Measurements from ENCODE around the gene PAPPA.

Gene PAPPA

DNA sequence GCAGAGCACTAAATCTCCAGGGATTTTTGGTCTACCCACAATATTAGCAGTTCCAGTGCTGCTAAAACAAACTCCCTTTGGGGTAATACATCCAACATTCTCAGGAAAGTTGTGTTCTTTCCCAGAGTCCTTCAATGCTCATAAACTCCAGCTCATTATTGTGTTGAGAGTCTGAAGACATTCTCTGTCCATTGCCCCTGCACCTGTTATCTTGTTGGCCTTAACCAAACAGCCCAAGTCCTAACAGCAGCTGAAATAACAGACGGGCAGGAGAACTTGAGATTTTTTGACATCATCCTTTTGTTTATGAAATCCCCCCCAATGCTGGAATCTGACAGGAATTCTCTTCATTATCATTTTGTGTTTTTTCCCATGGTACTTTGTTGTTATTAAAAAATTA is 110.8 kb downstream of the PAPPA start:
- H3K9me3 ChIP-seq: no peaks in the 10 kb centered on the region
- TF ChIP-seq, protein P1, sequence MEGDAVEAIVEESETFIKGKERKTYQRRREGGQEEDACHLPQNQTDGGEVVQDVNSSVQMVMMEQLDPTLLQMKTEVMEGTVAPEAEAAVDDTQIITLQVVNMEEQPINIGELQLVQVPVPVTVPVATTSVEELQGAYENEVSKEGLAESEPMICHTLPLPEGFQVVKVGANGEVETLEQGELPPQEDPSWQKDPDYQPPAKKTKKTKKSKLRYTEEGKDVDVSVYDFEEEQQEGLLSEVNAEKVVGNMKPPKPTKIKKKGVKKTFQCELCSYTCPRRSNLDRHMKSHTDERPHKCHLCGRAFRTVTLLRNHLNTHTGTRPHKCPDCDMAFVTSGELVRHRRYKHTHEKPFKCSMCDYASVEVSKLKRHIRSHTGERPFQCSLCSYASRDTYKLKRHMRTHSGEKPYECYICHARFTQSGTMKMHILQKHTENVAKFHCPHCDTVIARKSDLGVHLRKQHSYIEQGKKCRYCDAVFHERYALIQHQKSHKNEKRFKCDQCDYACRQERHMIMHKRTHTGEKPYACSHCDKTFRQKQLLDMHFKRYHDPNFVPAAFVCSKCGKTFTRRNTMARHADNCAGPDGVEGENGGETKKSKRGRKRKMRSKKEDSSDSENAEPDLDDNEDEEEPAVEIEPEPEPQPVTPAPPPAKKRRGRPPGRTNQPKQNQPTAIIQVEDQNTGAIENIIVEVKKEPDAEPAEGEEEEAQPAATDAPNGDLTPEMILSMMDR (IDR thresholded peaks at IDR 0.05): no peak
- H3K4me3 ChIP-seq: no peak overlapping the region
- no peak overlapping the region for H3K27ac ChIP-seq
- H3K27me3 ChIP-seq: no peaks in the 10 kb centered on the region
- intact Hi-C loops (cut with DNase I; ENCODE audit: low total_unique reads): no loop called here
- H3K36me3 ChIP-seq: no peaks in the 10 kb centered on the region
- no peaks in the 10 kb centered on the region for H3K4me1 ChIP-seq
- no peak for DNase-seq

DNA sequence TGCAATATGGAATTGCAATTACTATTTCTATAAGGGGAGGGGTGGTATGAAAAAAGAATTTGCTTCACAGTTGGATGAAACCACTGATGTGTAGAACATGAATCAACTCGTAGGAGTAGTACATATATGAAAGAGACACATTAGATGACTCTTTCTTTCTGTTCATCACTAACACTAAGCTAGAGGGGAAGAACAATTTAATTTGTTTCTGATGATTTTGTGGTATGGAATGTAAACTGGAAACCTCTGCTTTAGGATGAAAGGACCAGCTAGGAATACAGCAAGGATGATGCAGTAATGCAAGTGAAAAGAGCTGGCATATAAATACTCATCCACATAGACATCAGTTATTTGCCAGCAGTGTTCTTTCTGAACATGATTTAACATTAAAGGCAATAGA is 113.4 kb downstream of the PAPPA start:
- H3K9me3 ChIP-seq: no peaks in the 10 kb centered on the region
- H3K27me3 ChIP-seq: no peaks in the 10 kb centered on the region
- intact Hi-C loops (cut with DNase I; ENCODE audit: low total_unique reads): no loop called here
- no peak overlapping the region for H3K4me3 ChIP-seq
- DNase-seq: no peak
- no peak overlapping the region for H3K27ac ChIP-seq
- H3K4me1 ChIP-seq: no peaks in the 10 kb centered on the region
- no peaks in the 10 kb centered on the region for H3K36me3 ChIP-seq
- TF ChIP-seq, protein P1 (IDR thresholded peaks at IDR 0.05): no peak

DNA sequence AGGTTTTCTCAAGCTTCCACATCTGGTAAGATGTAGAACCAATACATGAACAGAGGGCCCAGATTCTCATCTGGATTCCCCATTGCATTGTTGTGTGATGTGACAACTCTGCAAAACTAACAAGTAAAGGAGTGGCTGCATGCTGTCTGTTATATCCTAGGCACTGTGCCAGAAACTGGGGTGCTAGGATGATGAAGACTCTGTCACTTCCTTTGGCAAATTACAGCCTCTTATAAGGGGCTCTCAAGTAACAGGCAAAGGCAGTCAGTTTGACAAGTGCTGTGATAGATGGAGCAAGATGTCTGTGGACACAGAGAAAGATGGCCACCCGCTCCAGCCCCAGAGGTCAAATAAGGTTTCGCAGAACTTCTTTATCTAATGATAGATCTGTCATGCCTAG is 115.7 kb downstream of the PAPPA start:
- Histone ChIP-seq H3K27ac (no peak overlapping the region), H3K9me3 (no peaks in the 10 kb centered on the region), H3K36me3 (no peaks in the 10 kb centered on the region), H3K27me3 (no peaks in the 10 kb centered on the region), H3K4me3 (no peak overlapping the region), H3K4me1 (no peaks in the 10 kb centered on the region)
- no peak for DNase-seq
- TF ChIP-seq, protein P1 (IDR thresholded peaks at IDR 0.05): no peak
- intact Hi-C loops (cut with DNase I; ENCODE audit: low total_unique reads): no loop called here

DNA sequence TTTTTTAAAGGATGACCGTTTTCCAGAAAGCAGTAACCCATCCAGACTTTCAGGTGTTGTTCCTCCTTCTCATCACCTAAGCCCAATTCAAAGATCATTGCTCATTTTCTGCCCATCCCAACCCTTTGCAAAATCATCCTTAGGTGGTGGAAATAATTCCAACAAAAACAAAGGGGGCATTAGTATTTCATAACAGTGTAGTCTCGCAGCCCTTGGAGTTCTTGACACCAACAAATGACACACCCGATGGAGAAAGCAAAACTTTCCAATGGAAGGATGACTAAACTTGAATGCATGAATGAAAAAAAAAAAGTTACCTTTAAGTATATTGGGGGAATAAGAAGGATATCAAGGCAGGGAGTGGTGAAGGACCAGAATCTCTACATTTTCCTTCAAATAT is 117.0 kb downstream of the PAPPA start:
- no peaks in the 10 kb centered on the region for H3K27me3 ChIP-seq
- intact Hi-C loops (cut with DNase I; ENCODE audit: low total_unique reads): no loop called here
- no peaks in the 10 kb centered on the region for H3K9me3 ChIP-seq
- TF ChIP-seq, protein P1 (IDR thresholded peaks at IDR 0.05): no peak
- DNase-seq: no peak
- H3K36me3 ChIP-seq: no peaks in the 10 kb centered on the region
- H3K4me1 ChIP-seq: no peaks in the 10 kb centered on the region
- H3K4me3 ChIP-seq: no peak overlapping the region
- no peak overlapping the region for H3K27ac ChIP-seq

DNA sequence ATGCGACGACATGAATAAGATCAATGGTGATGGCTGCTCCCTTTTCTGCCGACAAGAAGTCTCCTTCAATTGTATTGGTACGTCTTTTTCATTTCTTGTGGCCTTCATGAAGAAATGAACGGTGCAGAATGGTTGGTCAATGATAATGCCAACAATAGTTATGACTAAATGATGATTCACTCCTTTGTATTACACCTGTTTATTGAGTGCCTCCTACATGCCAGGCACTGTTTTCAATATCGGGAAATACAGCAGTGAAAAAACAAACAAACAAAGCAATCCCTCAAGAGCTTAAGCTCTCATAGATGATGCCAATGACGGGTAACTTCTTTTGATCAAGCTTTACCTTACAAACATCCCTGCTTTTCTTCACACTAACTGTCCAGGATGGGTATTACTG is 117.7 kb downstream of the PAPPA start:
- H3K27me3 ChIP-seq: no peaks in the 10 kb centered on the region
- TF ChIP-seq, protein P1 (IDR thresholded peaks at IDR 0.05): no peak
- H3K27ac ChIP-seq: no peak overlapping the region
- H3K4me1 ChIP-seq: no peaks in the 10 kb centered on the region
- no peak for DNase-seq
- H3K4me3 ChIP-seq: no peak overlapping the region
- no peaks in the 10 kb centered on the region for H3K9me3 ChIP-seq
- no peaks in the 10 kb centered on the region for H3K36me3 ChIP-seq
- intact Hi-C loops (cut with DNase I; ENCODE audit: low total_unique reads): no loop called here

DNA sequence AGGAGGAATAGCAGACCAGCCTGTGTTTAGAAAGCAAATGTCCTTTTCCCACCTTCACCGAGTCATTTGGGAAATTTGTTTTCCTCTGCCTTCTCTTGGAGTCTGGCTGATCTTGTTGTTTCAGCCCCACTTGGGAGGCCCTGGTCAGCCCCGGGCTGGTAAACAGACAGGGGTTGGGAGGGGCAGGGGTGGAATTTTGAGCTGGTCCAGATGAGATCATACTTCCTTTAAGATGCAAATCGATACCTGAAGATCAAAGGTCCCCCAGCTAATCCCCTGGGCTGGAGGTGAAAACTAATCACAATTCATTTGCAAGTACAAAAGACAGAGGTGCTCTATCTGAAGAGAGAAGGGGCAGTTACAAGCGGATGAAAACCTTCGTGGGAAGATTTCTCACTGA is 118.4 kb downstream of the PAPPA start:
- no peak for DNase-seq
- H3K27ac ChIP-seq: no peak overlapping the region
- no peaks in the 10 kb centered on the region for H3K4me1 ChIP-seq
- TF ChIP-seq, protein P1 (IDR thresholded peaks at IDR 0.05): no peak
- no peaks in the 10 kb centered on the region for H3K27me3 ChIP-seq
- H3K9me3 ChIP-seq: no peaks in the 10 kb centered on the region
- H3K4me3 ChIP-seq: no peak overlapping the region
- no peaks in the 10 kb centered on the region for H3K36me3 ChIP-seq
- intact Hi-C loops (cut with DNase I; ENCODE audit: low total_unique reads): no loop called here
